ENCODE data around the gene LRP6.
"Not testable (repeated sequence)": the region's sequence is repeated elsewhere in the genome, so short reads cannot be mapped to it uniquely, and the experiment has no call there.

The LRP6 gene

GRCh38 chr12:12176402-12176801, 90.4 kb downstream of the LRP6 start:
- DNase-seq = no peak

GRCh38 chr12:12171991-12172511, 94.8 kb downstream of the LRP6 start:
- peak in 1 of 2 donors; percentile 25 for DNase-seq

DNA sequence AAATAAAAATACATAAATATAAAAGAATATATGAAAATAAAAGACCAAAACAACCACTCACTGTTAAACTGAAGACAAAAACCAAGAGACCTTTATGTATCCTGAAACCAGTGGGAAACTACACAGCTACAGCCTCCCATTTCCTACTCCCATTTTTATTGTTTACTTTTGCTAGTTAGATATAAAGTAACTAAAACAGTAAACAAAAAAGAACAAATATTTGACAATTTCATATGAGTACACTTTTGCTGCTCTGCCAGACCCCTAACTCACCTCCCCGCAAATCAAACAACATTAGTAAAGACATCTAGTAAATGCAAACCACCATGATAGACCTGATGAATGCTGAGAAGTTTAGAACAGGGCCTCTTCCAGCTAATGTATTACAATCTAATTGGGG, 99.0 kb downstream of the LRP6 start:
- no peak for DNase-seq

DNA sequence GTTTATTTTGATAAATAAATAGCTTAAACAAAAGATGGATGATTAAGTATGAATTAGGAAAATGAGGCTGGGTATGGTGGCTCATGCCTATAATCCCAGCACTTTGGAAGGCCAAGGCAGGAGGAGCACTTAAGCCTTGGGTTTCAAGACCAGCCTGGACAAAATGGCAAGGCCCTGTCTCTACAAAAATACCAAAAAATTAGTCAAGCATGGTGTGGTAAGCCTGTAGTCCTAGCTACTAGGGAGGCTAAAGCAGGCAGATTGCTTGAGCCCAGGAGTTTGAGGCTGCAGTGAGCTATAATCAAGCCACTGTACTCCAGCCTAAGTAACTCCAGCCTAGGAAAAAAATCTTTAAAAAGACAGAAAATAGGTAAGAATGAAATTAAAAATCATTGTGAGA, 100.1 kb downstream of the LRP6 start:
- no peak for DNase-seq

DNA sequence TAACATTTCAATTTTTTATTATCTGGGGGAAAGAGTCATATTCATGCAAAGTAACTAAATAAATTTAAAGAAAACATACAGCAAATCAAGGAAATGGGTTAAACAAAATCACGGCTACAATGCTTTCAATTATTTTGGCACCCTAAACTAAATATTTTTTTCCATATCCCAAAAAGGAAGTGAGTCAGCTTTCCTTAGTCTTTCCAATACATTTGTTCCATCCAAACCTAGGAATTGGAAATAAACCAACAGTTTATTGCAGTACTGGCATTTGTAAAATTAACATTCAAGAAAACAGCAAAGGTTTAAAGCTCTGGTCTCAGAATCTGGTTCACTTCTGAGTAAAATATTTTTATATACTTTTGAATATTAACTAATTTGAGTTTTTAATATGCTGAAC, 106.9 kb downstream of the LRP6 start:
- DNase-seq = no peak

DNA sequence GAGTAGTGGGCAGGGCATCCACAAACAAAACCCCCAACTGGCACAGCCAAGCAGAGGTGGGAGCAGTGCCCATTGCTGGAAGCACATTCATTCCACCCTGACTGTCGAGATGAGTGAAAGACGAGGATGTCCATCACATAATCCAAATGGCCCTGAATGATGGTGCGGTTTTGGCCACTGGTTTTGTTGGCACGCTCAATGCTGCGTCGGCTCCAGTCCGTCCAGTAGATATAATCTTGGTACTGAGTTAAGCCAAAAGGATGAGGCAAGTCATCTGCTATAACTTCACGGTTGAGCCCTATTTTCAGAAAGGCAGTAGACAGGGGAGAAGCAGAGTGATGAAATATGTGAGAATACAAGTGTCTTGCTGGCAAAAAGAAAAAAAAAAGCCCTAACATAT, 108.0 kb downstream of the LRP6 start:
- DNase-seq = no peak

DNA sequence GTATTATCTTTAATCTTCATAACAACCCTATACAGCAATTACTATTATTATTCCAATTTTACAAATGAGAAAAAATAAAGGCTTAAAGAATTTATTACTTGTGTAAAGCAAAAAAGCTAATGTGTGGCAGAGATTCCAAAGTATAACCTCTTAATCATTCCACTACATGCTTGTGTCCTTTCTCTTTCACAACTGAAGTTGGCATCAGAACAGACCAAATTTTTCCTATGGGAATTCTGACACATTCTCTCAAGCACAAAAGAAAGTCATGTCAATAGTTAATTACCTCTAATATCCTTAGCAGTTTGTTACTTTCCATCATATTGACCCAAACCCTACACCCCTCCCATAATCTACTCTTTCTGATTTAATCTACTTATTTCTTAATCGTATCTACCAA, 109.4 kb downstream of the LRP6 start:
- DNase-seq = no peak

DNA sequence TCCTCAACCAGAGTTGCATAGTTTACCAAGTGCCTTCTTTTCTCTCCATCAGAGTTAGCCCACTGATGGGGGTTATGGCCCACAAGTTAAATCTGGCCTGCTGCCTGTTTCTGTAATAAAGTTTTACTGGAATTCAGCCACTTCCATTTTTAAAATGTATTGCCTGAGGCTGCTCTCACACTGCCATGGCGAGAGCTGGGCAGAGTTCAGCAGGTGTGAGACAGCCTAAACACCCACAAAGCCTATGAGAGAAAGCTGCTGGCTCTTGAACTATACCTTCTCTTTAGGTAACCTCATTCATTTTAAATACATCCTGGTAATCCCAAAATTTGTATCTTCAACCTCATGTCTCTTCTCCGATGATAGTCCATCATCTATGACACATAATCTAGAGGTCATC, 110.0 kb downstream of the LRP6 start:
- no peak for DNase-seq

- no peak for DNase-seq
Measured at GRCh38 chr12:12156116-12156515, 110.7 kb downstream of the LRP6 start.

- DNase-seq = no peak
Measured at GRCh38 chr12:12153596-12153995, 113.2 kb downstream of the LRP6 start.

DNA sequence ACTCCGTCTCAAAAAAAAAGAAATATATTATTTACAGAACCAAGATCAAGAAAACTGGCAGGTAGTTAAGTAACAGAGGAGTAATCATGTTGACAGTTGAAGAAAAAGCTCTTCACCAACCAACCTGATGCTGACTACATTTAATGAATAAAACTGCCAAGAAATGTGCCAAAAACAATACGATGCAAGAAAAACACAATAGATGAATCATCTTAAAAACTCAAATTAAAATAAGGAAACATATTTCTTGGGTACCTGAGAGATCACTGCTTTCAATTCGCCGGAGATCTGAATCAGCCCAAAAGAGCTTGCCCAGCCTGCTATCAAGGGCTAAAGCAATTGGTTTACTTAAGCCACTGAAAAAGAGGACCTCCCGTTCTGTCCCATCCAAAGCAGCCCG, 119.7 kb downstream of the LRP6 start:
- no peak for DNase-seq

- not testable (repeated sequence) for DNase-seq
Measured at GRCh38 chr12:12144531-12144930, 122.3 kb downstream of the LRP6 start.

DNA sequence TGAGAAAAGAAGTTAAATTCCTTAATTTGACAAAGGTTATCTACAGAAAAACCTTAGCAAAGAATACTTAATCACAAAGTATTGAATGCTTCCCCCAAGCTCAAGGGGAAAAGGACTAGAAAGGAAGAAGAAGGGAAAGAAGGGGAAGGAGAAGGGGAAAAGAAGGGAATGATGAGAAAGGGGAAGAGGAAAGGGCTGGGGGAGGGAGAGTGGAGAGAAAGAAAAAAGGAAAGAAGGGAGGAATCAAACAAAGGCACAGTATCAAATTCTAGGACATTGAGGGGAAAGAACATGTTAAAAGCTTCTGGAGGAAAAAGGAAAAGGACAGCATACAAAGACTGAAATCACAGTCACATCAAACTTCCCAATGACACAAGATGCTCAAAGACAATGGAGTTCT, 125.8 kb downstream of the LRP6 start:
- DNase-seq = no peak

DNA sequence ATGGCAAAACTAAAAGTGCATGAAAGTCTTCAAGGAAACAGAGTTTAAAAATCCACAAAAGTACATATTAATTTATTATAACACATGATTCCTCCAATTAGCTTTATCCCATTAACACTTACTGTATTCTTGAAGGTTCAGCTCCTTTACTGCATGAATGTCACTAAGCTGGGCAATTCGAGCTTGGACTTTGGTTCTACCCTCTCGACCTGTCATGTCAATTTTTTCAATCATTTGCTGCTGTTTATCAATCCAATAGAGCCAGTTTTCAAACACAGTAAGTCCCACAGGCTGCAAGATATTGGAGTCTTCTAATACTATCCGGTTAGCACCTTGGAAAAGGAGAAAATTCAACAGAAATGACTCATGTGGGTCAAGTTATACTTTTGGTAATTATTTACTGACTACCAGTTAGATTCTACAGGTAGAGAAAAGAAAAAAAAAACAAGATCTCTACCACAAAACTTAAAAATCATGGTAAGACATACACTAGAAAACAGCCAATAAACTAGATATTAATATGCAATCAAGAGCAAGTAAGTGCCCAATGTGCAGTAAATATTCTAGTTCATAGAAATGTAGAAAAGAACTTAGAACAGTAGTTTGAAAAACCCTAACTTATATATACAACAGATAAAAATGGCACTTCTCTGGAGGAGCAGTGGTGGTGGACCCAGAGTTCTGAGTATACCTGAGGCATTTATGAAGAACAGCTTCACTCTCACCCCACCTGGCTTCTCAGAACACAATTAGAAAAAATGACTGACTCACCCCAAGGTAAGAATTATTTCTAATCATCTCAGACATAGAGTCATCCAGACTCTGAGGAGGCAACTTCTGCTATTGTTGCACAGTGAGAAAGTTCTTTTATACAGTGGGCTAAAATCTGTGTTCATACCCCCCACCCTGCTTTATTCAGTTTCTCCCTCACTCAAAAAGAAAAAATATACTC, 128.4 kb downstream of the LRP6 start:
- no peak for DNase-seq

GRCh38 chr12:12133785-12134184, 133.1 kb downstream of the LRP6 start:
- no peak for DNase-seq

- DNase-seq = no peak
Measured at GRCh38 chr12:12133259-12133658, 133.6 kb downstream of the LRP6 start.

- no peak for DNase-seq
Measured at GRCh38 chr12:12128670-12129069, 138.2 kb downstream of the LRP6 start.

DNA sequence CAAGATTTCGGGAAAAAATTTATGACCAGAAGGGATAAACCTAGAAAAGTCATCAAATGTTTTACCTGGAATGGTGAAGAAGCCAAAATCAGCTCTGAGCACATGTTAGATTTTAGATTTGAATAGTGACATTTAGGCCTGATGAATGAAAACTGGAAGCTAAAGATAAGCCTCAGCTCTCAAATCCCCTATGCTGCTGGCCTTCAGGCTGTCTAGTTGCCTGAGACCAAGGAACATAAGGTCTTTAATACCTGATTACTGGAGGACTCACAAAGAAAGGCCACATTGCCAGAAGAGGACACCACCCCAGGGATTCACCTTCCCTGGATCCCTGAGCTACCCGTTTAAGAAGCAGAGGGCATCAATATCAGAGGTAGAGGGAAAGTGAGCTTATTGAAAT, 139.5 kb downstream of the LRP6 start:
- no peak for DNase-seq

DNA sequence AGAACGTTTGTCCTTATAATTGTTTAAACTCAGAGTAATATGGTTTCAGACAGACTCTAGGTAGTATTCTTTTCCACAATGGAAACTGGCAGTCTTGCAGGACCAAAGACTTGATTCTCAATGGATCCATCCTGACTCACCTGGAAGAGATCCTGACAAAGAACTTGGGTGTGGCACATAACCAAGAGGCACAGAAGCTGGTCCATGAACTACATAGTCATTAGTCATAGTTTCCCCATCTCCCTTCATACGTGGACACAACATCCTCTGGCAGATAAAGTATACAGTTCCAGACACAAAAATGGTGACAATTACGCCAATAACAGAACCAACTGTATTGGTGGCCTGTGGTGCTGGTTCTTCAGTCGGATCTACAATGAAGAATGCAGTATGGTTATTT, 140.3 kb downstream of the LRP6 start:
- no peak for DNase-seq

DNA sequence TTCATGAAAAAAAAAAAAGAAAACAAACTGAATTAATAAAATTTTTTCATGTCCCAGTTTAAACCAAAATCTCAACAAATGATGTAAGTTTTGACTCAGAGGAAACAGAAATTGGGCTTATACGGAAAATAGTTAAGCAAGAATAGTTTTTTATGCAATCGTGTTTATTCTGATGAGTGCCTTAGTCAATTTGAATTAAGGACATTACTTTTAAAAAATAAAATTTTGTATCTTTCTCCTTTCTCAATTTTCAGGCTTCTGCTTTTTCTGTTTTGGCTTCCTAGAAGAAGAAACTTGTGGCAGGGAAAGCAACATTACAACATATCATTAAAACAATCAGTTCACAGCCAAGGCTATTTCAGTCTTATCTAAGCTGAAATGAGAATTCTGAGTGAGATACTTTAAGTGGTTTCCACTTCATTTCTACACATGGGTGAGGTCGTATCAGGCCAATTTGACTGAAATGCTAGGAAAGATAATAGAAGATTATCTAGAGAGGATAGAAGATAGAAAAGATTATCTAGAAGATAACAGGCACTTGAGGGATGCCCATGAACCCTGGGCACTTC, 143.7 kb downstream of the LRP6 start:
- DNase-seq = no peak

DNA sequence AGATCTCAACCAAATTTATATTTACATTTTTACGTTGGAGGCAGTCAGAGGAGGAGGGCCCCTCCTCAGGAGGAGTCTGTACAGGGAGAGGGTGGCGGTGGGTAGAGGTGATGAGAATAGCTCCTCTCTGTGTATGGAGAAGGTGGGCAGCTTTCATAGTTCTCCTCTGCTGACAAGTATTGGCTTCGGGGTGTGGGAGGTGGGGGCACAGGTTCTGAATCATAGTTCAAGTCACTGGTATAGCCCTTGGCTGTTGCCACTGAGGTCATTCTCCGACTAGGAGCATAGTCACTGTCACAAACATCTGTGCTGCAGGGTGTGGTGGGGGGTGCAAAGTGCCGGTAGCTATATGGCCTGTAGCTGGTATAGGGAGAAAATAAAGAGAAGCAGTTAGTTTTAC, 145.8 kb downstream of the LRP6 start:
- no peak for DNase-seq

DNA sequence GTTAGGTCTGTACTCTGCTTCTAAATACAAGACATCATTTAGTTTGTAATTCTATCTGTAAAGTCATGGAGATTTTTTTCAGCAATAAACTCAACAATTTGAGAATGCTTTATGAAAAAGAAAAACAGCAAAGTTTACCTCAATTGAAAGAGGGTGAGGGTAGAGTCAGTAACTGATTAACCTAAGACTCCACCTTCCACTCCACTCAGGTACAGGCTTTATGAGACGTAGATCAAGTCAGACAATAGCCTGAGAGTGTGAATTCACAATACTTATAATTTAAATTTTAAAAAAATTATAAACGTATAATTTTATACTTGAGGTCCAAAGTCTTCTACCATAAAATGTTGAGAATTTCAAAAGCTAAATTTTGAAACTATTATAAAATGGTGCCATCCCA, 150.2 kb downstream of the LRP6 start:
- no peak for DNase-seq

DNA sequence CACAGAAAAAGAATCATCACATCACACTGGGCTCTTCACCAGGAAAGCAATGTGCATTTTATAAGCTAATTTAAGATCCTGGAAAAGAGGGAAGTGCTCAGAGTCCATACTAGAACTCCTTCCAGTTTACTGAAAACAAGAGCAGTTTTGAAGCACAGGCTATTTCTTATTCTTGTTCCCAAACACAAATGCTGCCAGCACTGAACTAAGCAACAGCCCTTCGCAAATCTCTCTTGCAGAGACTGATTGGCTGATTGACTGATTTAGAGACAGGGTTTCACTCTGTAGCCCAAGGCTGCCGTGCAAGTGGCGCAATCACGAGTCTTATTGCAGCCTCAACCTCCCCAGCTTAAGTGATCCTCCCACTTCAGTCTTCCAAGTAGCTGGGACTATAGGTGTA, 151.3 kb downstream of the LRP6 start:
- DNase-seq = no peak

DNA sequence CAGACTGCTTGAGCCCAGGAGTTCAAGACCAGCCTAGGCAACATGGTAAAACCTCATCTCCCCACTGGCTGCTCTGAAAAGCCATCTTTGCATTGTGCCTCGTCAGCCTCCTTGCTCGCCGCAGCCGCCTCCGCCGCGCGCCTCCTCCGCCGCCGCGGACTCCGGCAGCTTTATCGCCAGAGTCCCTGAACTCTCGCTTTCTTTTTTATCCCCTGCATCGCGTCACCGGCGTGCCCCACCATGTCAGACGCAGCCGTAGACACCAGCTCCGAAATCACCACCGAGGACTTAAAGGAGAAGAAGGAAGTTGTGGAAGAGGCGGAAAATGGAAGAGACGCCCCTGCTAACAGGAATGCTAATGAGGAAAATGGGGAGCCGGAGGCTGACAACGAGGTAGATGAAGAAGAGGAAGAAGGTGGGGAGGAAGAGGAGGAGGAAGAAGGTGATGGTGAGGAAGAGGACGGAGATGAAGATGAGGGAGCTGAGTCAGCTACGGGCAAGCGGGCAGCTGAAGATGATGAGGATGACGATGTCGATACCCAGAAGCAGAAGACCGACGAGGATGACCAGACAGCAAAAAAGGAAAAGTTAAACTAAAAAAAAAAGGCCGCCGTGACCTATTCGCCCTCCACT, 155.8 kb downstream of the LRP6 start:
- peak in 1 of 2 donors; percentile 47 for DNase-seq
